ENCODE results near the gene TSPO.

- TF ChIP-seq CTCF (conservative IDR thresholded peaks at IDR 0.05) (no peak), EZH2 (IDR thresholded peaks at IDR 0.05; ENCODE audit: low read depth) (no peak)
Observed at GRCh38 chr22:43171607-43172006, 20.2 kb downstream of the TSPO start.

Data from PC-9 (cell line).